Activated naive CD8-positive, alpha-beta T cell treated with anti-CD3 and anti-CD28 coated beads, Interleukin-2, amount 50 U/mL, for 16 hours (primary cell): ENCODE measurements around the gene ZNF556.
"Not testable (repeated sequence)": the region's sequence is repeated elsewhere in the genome, so short reads cannot be mapped to it uniquely, and the experiment has no call there.

Source experiments
- DNase-seq: peaks from one replicate; pipeline ENCODE4 v3.0.0-alpha.2; 2020; ENCODE audit warnings: low read depth, low spot score

Gene ZNF556

GRCh38 chr19:2853015-2853606, 14.0 kb upstream of the ZNF556 start:
- DNase-seq = no peak

- no peak for DNase-seq
These were observed 12.3 kb upstream of the ZNF556 start for GRCh38 chr19:2854849-2855248.

- no peak for DNase-seq
These were observed 10.6 kb upstream of the ZNF556 start for GRCh38 chr19:2856457-2857050.

GRCh38 chr19:2858864-2859263, 8.3 kb upstream of the ZNF556 start:
- DNase-seq = no peak

- no peak for DNase-seq
These were observed 3.3 kb upstream of the ZNF556 start for GRCh38 chr19:2863816-2864215.

- no peak for DNase-seq
These were observed 1.6 kb upstream of the ZNF556 start for GRCh38 chr19:2865334-2866100.

- DNase-seq = no peak
These were observed 575 bp upstream of the ZNF556 start for GRCh38 chr19:2866495-2867024.

GRCh38 chr19:2869618-2870017, 2.5 kb downstream of the ZNF556 start:
- DNase-seq = no peak

- not testable (repeated sequence) for DNase-seq
These were observed 5.0 kb downstream of the ZNF556 start for GRCh38 chr19:2872175-2872574.

GRCh38 chr19:2877398-2878331, 10.5 kb downstream of the ZNF556 start:
- DNase-seq = no peak

GRCh38 chr19:2883686-2884439, 16.7 kb downstream of the ZNF556 start:
- DNase-seq = no peak

- DNase-seq = no peak
These were observed 18.6 kb downstream of the ZNF556 start for GRCh38 chr19:2885736-2886135.

- no peak for DNase-seq
These were observed 20.3 kb downstream of the ZNF556 start for GRCh38 chr19:2887391-2887914.

GRCh38 chr19:2888731-2889224, 21.6 kb downstream of the ZNF556 start:
- DNase-seq = peak; percentile 25

- not testable (repeated sequence) for DNase-seq
These were observed 23.4 kb downstream of the ZNF556 start for GRCh38 chr19:2890531-2890930.

GRCh38 chr19:2896694-2897093, 29.6 kb downstream of the ZNF556 start:
- DNase-seq = no peak

GRCh38 chr19:2900296-2901252, 33.4 kb downstream of the ZNF556 start, which contains the start of gene ZNF57:
Gene ZNF57, plus strand, starts transcription at chr19:2900928. Its CDS starts 118 bp downstream, at chr19:2901046.
- peak; percentile 99 for DNase-seq

- DNase-seq = no peak
These were observed 35.6 kb downstream of the ZNF556 start for GRCh38 chr19:2902590-2903218.

- not testable (repeated sequence) for DNase-seq
These were observed 36.2 kb downstream of the ZNF556 start for GRCh38 chr19:2903326-2903725.
